ENCODE measurements around the gene SMIM23.

Gene SMIM23

GRCh38 chr5:171783051-171783450, 2.6 kb upstream of the SMIM23 start:
- H3K4me3 ChIP-seq (ENCODE audit: low read depth, low read length), result no peak overlapping the region
- TF ChIP-seq CTCF (IDR thresholded peaks at IDR 0.05; ENCODE audit: low read depth, low read length, missing control alignments), result no peak
- no peak for DNase-seq (ENCODE audit: low read depth)

GRCh38 chr5:171789353-171789752, 3.7 kb downstream of the SMIM23 start:
- DNase-seq (ENCODE audit: low read depth), result no peak
- no peak overlapping the region for H3K4me3 ChIP-seq (ENCODE audit: low read depth, low read length)
- no peak for TF ChIP-seq CTCF (IDR thresholded peaks at IDR 0.05; ENCODE audit: low read depth, low read length, missing control alignments)

GRCh38 chr5:171790408-171790807, 4.8 kb downstream of the SMIM23 start:
- no peak overlapping the region for H3K4me3 ChIP-seq (ENCODE audit: low read depth, low read length)
- DNase-seq (ENCODE audit: low read depth), result no peak
- TF ChIP-seq CTCF (IDR thresholded peaks at IDR 0.05; ENCODE audit: low read depth, low read length, missing control alignments), result no peak

GRCh38 chr5:171794470-171794960, 8.9 kb downstream of the SMIM23 start:
- no peak overlapping the region for H3K4me3 ChIP-seq (ENCODE audit: low read depth, low read length)
- no peak for DNase-seq (ENCODE audit: low read depth)
- TF ChIP-seq CTCF (IDR thresholded peaks at IDR 0.05; ENCODE audit: low read depth, low read length, missing control alignments), result no peak

GRCh38 chr5:171795381-171795780, 9.8 kb downstream of the SMIM23 start:
- no peak overlapping the region for H3K4me3 ChIP-seq (ENCODE audit: low read depth, low read length)
- DNase-seq (ENCODE audit: low read depth), result no peak
- no peak for TF ChIP-seq CTCF (IDR thresholded peaks at IDR 0.05; ENCODE audit: low read depth, low read length, missing control alignments)

GRCh38 chr5:171796436-171796835, 10.8 kb downstream of the SMIM23 start:
- TF ChIP-seq CTCF (IDR thresholded peaks at IDR 0.05; ENCODE audit: low read depth, low read length, missing control alignments), result no peak

GRCh38 chr5:171797543-171797942, 11.9 kb downstream of the SMIM23 start:
- no peak for DNase-seq (ENCODE audit: low read depth)
- H3K4me3 ChIP-seq (ENCODE audit: low read depth, low read length), result no peak overlapping the region
- no peak for TF ChIP-seq CTCF (IDR thresholded peaks at IDR 0.05; ENCODE audit: low read depth, low read length, missing control alignments)

More at GRCh38 chr5:171796436-171796835, 10.8 kb downstream of the SMIM23 start:
- no peak overlapping the region for H3K4me3 ChIP-seq (ENCODE audit: low read depth, low read length)
- no peak for DNase-seq (ENCODE audit: low read depth)
